Progenitor cell of endocrine pancreas (in vitro differentiated cells): ENCODE measurements around the gene ZBTB16. TPM values are rescaled to one million over a fixed set of nuclear protein-coding genes. Genes with fewer than 3 reads are reported as not detected.

ENCODE experiments used
- DNase-seq: peaks from one replicate; pipeline ENCODE4 v3.0.0; 2021; ENCODE audit warnings: low spot score; ENCODE audit not compliant: unreplicated experiment
- H3K27ac Mint-ChIP-seq: 2 replicates; pipeline ENCODE4 v1.8.0; 2021; ENCODE audit warnings: mild to moderate bottlenecking, moderate library complexity, mixed read lengths
- H3K27me3 Mint-ChIP-seq: 2 replicates; pipeline ENCODE4 v1.8.0; 2021; ENCODE audit warnings: mixed read lengths
- H3K36me3 Mint-ChIP-seq: 2 replicates; pipeline ENCODE4 v1.8.0; 2022; ENCODE audit warnings: mixed read lengths; ENCODE audit not compliant: insufficient read depth
- H3K4me1 Mint-ChIP-seq: 2 replicates; pipeline ENCODE4 v1.8.0; 2021; ENCODE audit warnings: low read depth, mixed read lengths
- H3K4me3 Mint-ChIP-seq: 2 replicates; pipeline ENCODE4 v1.8.0; 2021; ENCODE audit warnings: low read depth, mild to moderate bottlenecking, moderate library complexity, mixed read lengths
- H3K9me3 Mint-ChIP-seq: 2 replicates; pipeline ENCODE4 v1.8.0; 2021; ENCODE audit warnings: low read depth, mixed read lengths
- CTCF ChIP-seq: fragments of 200-600 bp; sonication (generic); IDR thresholded peaks from one replicate; pipeline ENCODE4 v1.5.0; 2021; ENCODE audit warnings: antibody characterized with exemption, mild to moderate bottlenecking; ENCODE audit not compliant: unreplicated experiment
- total RNA-seq: library from RNA; stranded (reverse); gene quantifications from 2 replicates; pipeline ENCODE4 v1.2.1, GENCODE V29; 2021

ZBTB16 gene
- total RNA-seq, 1 donor from 2014 or later: 29.6 TPM

GRCh38 chr11:114273071-114273470 lies 213.6 kb downstream of the ZBTB16 start:
- Mint-ChIP-seq H3K27ac (no peak overlapping the region), H3K27me3 (peaks cover 29% of the 10 kb centered on the region), H3K9me3 (no peaks in the 10 kb centered on the region), H3K4me1 (peaks cover 3% of the 10 kb centered on the region), H3K4me3 (no peak overlapping the region), H3K36me3 (no peaks in the 10 kb centered on the region)
- no peak for TF ChIP-seq CTCF
- no peak for DNase-seq

- TF ChIP-seq CTCF: no peak
- no peak for DNase-seq
- Mint-ChIP-seq H3K27ac (no peak overlapping the region), H3K4me1 (peaks cover 3% of the 10 kb centered on the region), H3K27me3 (peaks cover 38% of the 10 kb centered on the region), H3K36me3 (no peaks in the 10 kb centered on the region), H3K4me3 (no peak overlapping the region), H3K9me3 (no peaks in the 10 kb centered on the region)
Observed at GRCh38 chr11:114273890-114274635, 214.6 kb downstream of the ZBTB16 start.

- Mint-ChIP-seq H3K4me1 (peaks cover 3% of the 10 kb centered on the region), H3K27me3 (peaks cover 41% of the 10 kb centered on the region), H3K27ac (no peak overlapping the region), H3K9me3 (no peaks in the 10 kb centered on the region), H3K36me3 (no peaks in the 10 kb centered on the region), H3K4me3 (no peak overlapping the region)
- TF ChIP-seq CTCF: no peak
- DNase-seq: no peak
Observed at GRCh38 chr11:114274637-114275036, 215.1 kb downstream of the ZBTB16 start.

- Mint-ChIP-seq H3K36me3 (no peaks in the 10 kb centered on the region), H3K4me3 (no peak overlapping the region), H3K4me1 (peaks cover 3% of the 10 kb centered on the region), H3K9me3 (no peaks in the 10 kb centered on the region), H3K27ac (no peak overlapping the region), H3K27me3 (peaks cover 45% of the 10 kb centered on the region)
- no peak for TF ChIP-seq CTCF
- DNase-seq: no peak
Observed at GRCh38 chr11:114275280-114275679, 215.8 kb downstream of the ZBTB16 start.

- Mint-ChIP-seq H3K36me3 (no peaks in the 10 kb centered on the region), H3K27ac (no peak overlapping the region), H3K27me3 (peaks cover 45% of the 10 kb centered on the region), H3K9me3 (no peaks in the 10 kb centered on the region), H3K4me3 (no peak overlapping the region), H3K4me1 (peaks cover 3% of the 10 kb centered on the region)
- DNase-seq: no peak
- no peak for TF ChIP-seq CTCF
Observed at GRCh38 chr11:114276077-114276476, 216.6 kb downstream of the ZBTB16 start.
